ENCODE data around the gene CACNB2. TPM values are rescaled to one million over a fixed set of nuclear protein-coding genes. Genes with fewer than 3 reads are reported as not detected.

The CACNB2 gene
- total RNA-seq, 1 donor from 2014 or later, result 0.96 TPM

DNA sequence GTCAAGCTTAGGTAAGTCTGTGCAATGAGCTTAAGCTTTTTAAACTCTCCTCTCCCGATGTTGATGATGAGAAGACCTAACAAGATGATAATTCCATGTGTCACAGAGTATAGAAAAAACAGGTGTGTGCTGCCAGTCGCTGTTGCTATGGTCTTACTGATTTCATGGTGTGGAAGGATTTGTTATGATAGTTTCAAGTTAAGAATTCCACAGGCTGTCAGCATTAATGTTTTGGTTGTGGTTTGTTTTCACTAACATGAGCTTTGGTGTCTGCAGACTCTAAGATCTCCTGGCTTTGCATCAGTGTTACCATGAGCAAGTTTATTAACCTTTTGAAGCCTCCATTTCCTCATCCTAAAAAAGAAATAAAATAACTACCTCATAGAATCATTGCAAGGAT lies 387.5 kb downstream of the CACNB2 start:
- H3K27me3 ChIP-seq, result no peaks in the 10 kb centered on the region
- no peaks in the 10 kb centered on the region for H3K4me1 ChIP-seq
- DNase-seq (ENCODE audit: low spot score in 2 of 2), result no peak
- H3K36me3 ChIP-seq, result peaks cover 0 to 5% of the 10 kb centered on the region in 2 donors
- no peak overlapping the region for H3K27ac ChIP-seq
- intact Hi-C loops (cut with DNase I), result no loop called here
- no peaks in the 10 kb centered on the region for H3K9me3 ChIP-seq
- H3K4me3 ChIP-seq, result no peak overlapping the region
- TF ChIP-seq, protein P1, sequence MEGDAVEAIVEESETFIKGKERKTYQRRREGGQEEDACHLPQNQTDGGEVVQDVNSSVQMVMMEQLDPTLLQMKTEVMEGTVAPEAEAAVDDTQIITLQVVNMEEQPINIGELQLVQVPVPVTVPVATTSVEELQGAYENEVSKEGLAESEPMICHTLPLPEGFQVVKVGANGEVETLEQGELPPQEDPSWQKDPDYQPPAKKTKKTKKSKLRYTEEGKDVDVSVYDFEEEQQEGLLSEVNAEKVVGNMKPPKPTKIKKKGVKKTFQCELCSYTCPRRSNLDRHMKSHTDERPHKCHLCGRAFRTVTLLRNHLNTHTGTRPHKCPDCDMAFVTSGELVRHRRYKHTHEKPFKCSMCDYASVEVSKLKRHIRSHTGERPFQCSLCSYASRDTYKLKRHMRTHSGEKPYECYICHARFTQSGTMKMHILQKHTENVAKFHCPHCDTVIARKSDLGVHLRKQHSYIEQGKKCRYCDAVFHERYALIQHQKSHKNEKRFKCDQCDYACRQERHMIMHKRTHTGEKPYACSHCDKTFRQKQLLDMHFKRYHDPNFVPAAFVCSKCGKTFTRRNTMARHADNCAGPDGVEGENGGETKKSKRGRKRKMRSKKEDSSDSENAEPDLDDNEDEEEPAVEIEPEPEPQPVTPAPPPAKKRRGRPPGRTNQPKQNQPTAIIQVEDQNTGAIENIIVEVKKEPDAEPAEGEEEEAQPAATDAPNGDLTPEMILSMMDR (IDR thresholded peaks at IDR 0.05), result no peak

DNA sequence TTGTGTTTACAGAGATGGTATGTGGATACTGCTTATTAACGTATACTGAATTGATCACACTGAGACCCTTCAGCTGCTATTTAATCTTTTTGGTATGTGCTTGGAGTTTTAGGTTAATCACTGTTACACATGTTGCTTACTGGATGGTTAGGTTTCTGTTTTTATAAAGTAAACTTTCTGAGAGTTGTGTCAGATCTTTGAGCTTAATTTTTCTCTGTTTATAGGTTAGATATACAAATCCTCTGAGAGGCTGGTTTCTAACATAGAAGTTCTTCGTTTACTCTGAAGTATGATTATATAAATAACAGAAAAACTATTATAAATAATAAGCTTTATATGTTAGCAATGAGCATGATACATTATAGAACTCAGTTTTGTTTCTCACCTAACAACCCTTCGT lies 388.1 kb downstream of the CACNB2 start:
- TF ChIP-seq, protein P1 (IDR thresholded peaks at IDR 0.05), result no peak
- intact Hi-C loops (cut with DNase I), result no loop called here

DNA sequence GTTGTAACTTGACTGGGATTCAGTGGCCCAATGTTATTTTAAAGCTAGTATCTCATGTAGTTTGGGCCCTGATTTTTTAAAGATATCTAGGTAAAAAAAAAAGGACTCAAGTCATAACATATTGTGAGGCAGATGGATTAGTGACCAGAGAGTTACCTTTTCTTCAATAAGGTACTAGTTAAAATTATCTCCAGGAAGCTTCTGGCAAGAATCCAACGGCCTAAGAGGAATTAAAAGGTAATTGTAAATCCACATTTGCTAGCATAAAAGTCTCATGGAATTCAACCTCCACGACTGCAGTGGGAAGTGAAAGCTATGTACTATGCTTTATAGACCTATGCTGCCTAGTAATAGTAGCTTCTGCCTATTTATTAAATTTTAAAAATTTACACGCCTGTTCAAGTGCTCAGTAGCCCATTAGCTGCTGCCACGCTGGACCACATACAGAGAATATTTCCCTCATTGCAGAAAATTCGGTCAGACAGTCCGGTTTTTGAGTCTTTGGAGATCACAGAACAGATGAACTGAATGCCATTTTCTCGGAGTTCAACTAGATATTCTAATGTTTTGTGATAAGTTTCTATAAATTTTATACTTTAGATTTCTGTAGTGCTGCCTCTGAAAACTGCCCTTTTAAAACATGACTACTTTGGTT lies 392.8 kb downstream of the CACNB2 start:
- intact Hi-C loops (cut with DNase I), result no loop called here
- Histone ChIP-seq H3K4me1 (no peaks in the 10 kb centered on the region), H3K36me3 (peaks cover 0 to 6% of the 10 kb centered on the region in 2 donors), H3K27me3 (no peaks in the 10 kb centered on the region), H3K9me3 (no peaks in the 10 kb centered on the region), H3K4me3 (no peak overlapping the region), H3K27ac (no peak overlapping the region)
- TF ChIP-seq, protein P1 (IDR thresholded peaks at IDR 0.05), result no peak
- DNase-seq (ENCODE audit: low spot score in 2 of 2), result no peak

More for the DNA sequence above, 388.1 kb downstream of the CACNB2 start:
- no peaks in the 10 kb centered on the region for H3K27me3 ChIP-seq
- peaks cover 0 to 5% of the 10 kb centered on the region in 2 donors for H3K36me3 ChIP-seq
- no peaks in the 10 kb centered on the region for H3K4me1 ChIP-seq
- DNase-seq (ENCODE audit: low spot score in 2 of 2), result no peak
- no peak overlapping the region for H3K27ac ChIP-seq
- H3K4me3 ChIP-seq, result no peak overlapping the region
- H3K9me3 ChIP-seq, result no peaks in the 10 kb centered on the region

DNA sequence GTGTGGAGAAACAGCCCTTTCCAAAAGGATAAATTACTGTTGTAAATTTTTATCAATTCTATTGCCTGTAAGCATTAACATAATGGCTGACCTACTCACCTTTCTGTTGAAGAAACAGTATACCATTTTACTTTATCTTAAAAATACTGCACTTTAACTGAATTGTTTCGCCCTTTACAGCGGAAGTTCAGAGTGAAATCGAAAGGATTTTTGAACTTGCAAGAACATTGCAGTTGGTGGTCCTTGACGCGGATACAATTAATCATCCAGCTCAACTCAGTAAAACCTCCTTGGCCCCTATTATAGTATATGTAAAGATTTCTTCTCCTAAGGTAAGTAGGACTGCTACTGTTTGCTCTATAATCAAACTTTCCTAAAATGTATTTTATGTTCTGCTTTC lies 393.7 kb downstream of the CACNB2 start:
- intact Hi-C loops (cut with DNase I), result no loop called here
- Histone ChIP-seq H3K27me3 (no peaks in the 10 kb centered on the region), H3K4me1 (no peaks in the 10 kb centered on the region), H3K4me3 (no peak overlapping the region), H3K27ac (no peak overlapping the region), H3K9me3 (no peaks in the 10 kb centered on the region), H3K36me3 (peaks cover 0 to 15% of the 10 kb centered on the region in 2 donors)
- no peak for DNase-seq (ENCODE audit: low spot score in 2 of 2)
- TF ChIP-seq, protein P1 (IDR thresholded peaks at IDR 0.05), result no peak

DNA sequence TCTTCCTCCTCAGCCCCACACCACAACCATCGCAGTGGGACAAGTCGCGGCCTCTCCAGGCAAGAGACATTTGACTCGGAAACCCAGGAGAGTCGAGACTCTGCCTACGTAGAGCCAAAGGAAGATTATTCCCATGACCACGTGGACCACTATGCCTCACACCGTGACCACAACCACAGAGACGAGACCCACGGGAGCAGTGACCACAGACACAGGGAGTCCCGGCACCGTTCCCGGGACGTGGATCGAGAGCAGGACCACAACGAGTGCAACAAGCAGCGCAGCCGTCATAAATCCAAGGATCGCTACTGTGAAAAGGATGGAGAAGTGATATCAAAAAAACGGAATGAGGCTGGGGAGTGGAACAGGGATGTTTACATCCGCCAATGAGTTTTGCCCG lies 399.1 kb downstream of the CACNB2 start:
- Histone ChIP-seq H3K27me3 (no peaks in the 10 kb centered on the region), H3K36me3 (peaks cover 0 to 45% of the 10 kb centered on the region in 2 donors), H3K27ac (no peak overlapping the region), H3K4me1 (no peaks in the 10 kb centered on the region), H3K4me3 (no peak overlapping the region), H3K9me3 (no peaks in the 10 kb centered on the region)
- no peak for DNase-seq (ENCODE audit: low spot score in 2 of 2)
- TF ChIP-seq, protein P1 (IDR thresholded peaks at IDR 0.05), result no peak
- intact Hi-C loops (cut with DNase I), result no loop called here

All from ascending aorta (tissue), 2 donors.